K562 (cell line): Measurements from ENCODE around the gene MLST8. TPM values are rescaled to one million over a fixed set of nuclear protein-coding genes. Genes with fewer than 3 reads are reported as not detected.
A peak's percentile ranks its signal among the peaks of the same experiment; 100 is the strongest.

Source experiments
- CCNT2 ChIP-seq: IDR thresholded peaks from 2 replicates; pipeline ENCODE4 v1.6.1; 2011; ENCODE audit warnings: borderline replicate concordance, low read depth, mild to moderate bottlenecking, moderate library complexity, mixed read lengths, low read length; ENCODE audit not compliant: insufficient read length; ENCODE audit errors: extremely low read depth
- FOXP1 ChIP-seq: sonication (generic); formaldehyde crosslinking; IDR thresholded peaks from 2 replicates; pipeline ENCODE4 v1.8.0; 2022; ENCODE audit warnings: mild to moderate bottlenecking, missing genetic modification reagents
- MYC ChIP-seq, 2 experiments: fragments of 250-450 bp in 1 of 2; sonication (Bioruptor Pico) in 1 of 2; IDR thresholded peaks; 2 replicates each; pipeline versions ENCODE4 v1.5.1 to v1.6.1; 2012 to 2021; ENCODE audit warnings: low read depth in 2 of 2, borderline replicate concordance in 1 of 2, improper control_type of control experiment in 1 of 2, low read length in 1 of 2, mild to moderate bottlenecking in 1 of 2, moderate library complexity in 1 of 2
- SP1 ChIP-seq: sonication (generic); formaldehyde crosslinking; IDR thresholded peaks from 2 replicates; pipeline ENCODE4 v1.8.1; 2022; ENCODE audit warnings: mild to moderate bottlenecking, missing genetic modification reagents
- TAF15 ChIP-seq: fragments of 200-400 bp; formaldehyde crosslinking; IDR thresholded peaks from 2 replicates; pipeline ENCODE4 v1.6.1; 2017; ENCODE audit warnings: mild to moderate bottlenecking, low read depth, low read length, moderate library complexity
- ZNF408 ChIP-seq: fragments of 250-450 bp; sonication (Bioruptor Pico); IDR thresholded peaks from 2 replicates; pipeline ENCODE4 v1.4.0; 2020; ENCODE audit warnings: low read depth, mild to moderate bottlenecking, moderate library complexity
- polyA plus RNA-seq, 8 experiments: library from polyadenylated mRNA; depleted of rRNA in 4 of 8; stranded (reverse) in 5 of 8; unstranded in 3 of 8; fragments of >200 nt; fragmentation: Nextera tagmentation in 2 of 8; fragmentation: Illumina TruSeq in 1 of 8; extraction: Ambion mirVana in 2 of 8; extraction: Trizol in 1 of 8; gene quantifications; 2 replicates each; pipeline versions ENCODE4 v1.2.1 to v1.2.3, GENCODE V29; 2011 to 2014; ENCODE audit warnings: inconsistent platforms in 1 of 8, missing spikeins in 1 of 8
- total RNA-seq, 7 experiments: library from RNA; depleted of rRNA in 6 of 7; stranded (reverse); fragments of >200 nt in 6 of 7; fragmentation: Illumina TruSeq in 2 of 7; extraction: Trizol in 2 of 7; gene quantifications; 2 replicates each; pipeline versions ENCODE4 v1.2.1 to v1.2.3, GENCODE V29; 2011 to 2021; ENCODE audit warnings: low replicate concordance in 1 of 7
- TF ChIP-seq, protein P1 (sequence below), 2 experiments: fragments of 450-650 bp in 1 of 2; sonication (generic) in 1 of 2; formaldehyde crosslinking in 1 of 2; IDR thresholded peaks; 2 replicates each; pipeline versions ENCODE4 v1.7.1 to v1.9.0; 2016 to 2022; ENCODE audit warnings: inconsistent platforms in 1 of 2, mild to moderate bottlenecking in 1 of 2, missing genetic modification reagents in 1 of 2

MLST8 gene
- total and polyA plus RNA-seq, 9 of the 15 experiments (the other 6 are each of a cell fraction or from before 2014, with no cell fraction given) = 1.5 to 116 (median 43.3) TPM

DNA sequence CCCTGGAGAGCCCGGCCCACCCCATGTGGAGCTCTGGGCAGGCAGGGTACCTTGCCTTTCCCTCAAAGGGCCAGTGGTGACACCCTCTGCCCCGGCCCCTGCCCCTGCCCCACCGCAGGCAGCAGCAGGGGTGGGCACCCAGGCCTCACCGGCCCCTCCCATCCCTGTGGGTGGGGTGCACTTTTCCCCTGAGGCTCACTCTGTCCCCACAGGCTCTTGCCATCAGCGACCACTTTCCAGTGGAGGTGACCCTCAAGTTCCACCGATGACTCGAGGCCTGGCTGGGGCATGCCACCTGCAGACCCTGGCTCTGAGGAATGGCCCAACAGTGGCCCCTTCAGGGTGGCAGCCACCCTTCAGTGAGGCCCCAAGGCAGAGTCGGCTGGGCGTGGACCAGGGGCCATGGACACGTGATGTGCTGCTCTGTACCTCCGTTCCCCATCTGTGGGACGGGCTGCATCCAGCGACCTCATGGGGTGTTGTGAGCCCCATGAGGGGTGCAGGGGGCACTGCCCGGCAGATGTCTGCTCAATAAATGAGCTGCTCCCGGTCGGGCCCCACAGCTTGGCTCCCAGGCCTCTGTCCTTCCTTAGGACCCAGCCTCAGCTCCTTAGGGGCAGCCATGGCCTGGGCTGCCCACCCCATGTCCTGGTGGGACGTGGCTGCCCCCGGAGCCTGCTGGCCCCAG is 33.0 kb downstream of the MLST8 start (continued):
- no peak for TF ChIP-seq MYC (IDR thresholded peaks at IDR 0.05; ENCODE audit: low read depth, low read length)
- no peak for TF ChIP-seq MYC (CRISPR knock-in tag; IDR thresholded peaks at IDR 0.05; ENCODE audit: borderline replicate concordance, low read depth)
- no peak for TF ChIP-seq ZNF408
- 0 out of 2 replicates have a peak, but pooled peaks have one; percentile 43 for TF ChIP-seq TAF15
- TF ChIP-seq SP1 (CRISPR knock-in tag) = no peak
- peak; percentile 11 for TF ChIP-seq CCNT2
- TF ChIP-seq FOXP1 (CRISPR knock-in tag) = no peak
- TF ChIP-seq, protein P1, sequence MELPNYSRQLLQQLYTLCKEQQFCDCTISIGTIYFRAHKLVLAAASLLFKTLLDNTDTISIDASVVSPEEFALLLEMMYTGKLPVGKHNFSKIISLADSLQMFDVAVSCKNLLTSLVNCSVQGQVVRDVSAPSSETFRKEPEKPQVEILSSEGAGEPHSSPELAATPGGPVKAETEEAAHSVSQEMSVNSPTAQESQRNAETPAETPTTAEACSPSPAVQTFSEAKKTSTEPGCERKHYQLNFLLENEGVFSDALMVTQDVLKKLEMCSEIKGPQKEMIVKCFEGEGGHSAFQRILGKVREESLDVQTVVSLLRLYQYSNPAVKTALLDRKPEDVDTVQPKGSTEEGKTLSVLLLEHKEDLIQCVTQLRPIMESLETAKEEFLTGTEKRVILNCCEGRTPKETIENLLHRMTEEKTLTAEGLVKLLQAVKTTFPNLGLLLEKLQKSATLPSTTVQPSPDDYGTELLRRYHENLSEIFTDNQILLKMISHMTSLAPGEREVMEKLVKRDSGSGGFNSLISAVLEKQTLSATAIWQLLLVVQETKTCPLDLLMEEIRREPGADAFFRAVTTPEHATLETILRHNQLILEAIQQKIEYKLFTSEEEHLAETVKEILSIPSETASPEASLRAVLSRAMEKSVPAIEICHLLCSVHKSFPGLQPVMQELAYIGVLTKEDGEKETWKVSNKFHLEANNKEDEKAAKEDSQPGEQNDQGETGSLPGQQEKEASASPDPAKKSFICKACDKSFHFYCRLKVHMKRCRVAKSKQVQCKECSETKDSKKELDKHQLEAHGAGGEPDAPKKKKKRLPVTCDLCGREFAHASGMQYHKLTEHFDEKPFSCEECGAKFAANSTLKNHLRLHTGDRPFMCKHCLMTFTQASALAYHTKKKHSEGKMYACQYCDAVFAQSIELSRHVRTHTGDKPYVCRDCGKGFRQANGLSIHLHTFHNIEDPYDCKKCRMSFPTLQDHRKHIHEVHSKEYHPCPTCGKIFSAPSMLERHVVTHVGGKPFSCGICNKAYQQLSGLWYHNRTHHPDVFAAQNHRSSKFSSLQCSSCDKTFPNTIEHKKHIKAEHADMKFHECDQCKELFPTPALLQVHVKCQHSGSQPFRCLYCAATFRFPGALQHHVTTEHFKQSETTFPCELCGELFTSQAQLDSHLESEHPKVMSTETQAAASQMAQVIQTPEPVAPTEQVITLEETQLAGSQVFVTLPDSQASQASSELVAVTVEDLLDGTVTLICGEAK (IDR thresholded peaks at IDR 0.05) = no peak
- TF ChIP-seq, protein P1 (CRISPR knock-in tag; IDR thresholded peaks at IDR 0.05) = no peak
